Measurements from ENCODE around the gene PSTK.

Gene PSTK

GRCh38 chr10:123019941-123020703, 39.9 kb downstream of the PSTK start:
- no peak for DNase-seq (ENCODE audit: low read depth)

GRCh38 chr10:123021517-123021916, 41.3 kb downstream of the PSTK start:
- DNase-seq (ENCODE audit: low read depth) = no peak

GRCh38 chr10:123024540-123024939, 44.3 kb downstream of the PSTK start:
- DNase-seq (ENCODE audit: low read depth) = no peak

- DNase-seq (ENCODE audit: low read depth) = no peak
Observed at GRCh38 chr10:123026302-123026701, 46.1 kb downstream of the PSTK start.

GRCh38 chr10:123027861-123028260, 47.7 kb downstream of the PSTK start:
- DNase-seq (ENCODE audit: low read depth) = no peak

GRCh38 chr10:123031124-123031523, 50.9 kb downstream of the PSTK start:
- no peak for DNase-seq (ENCODE audit: low read depth)

GRCh38 chr10:123034332-123034731, 54.1 kb downstream of the PSTK start:
- no peak for DNase-seq (ENCODE audit: low read depth)

GRCh38 chr10:123035467-123036086, 55.4 kb downstream of the PSTK start:
- DNase-seq (ENCODE audit: low read depth) = no peak

- DNase-seq (ENCODE audit: low read depth) = no peak
Observed at GRCh38 chr10:123038782-123039631, 58.8 kb downstream of the PSTK start.

- DNase-seq (ENCODE audit: low read depth) = no peak
Observed at GRCh38 chr10:123039632-123039930, 59.4 kb downstream of the PSTK start.

Measured in T-helper 22 cell (primary cell).